ENCODE data around the gene BACE2. TPM values are rescaled to one million over a fixed set of nuclear protein-coding genes. Genes with fewer than 3 reads are reported as not detected.

BACE2 gene
- polyA plus RNA-seq, 2 of the 4 experiments (the other 2 are of a cell fraction), result 15.2 to 26.0 TPM

- no peak for DNase-seq (ENCODE audit: low read depth in 1 of 2, low spot score in 1 of 2)
- H3K9me3 ChIP-seq, result no peaks in the 10 kb centered on the region
- POLR2A ChIA-PET, result no interaction called here
- no peaks in the 10 kb centered on the region for H3K4me1 ChIP-seq
- no peak overlapping the region for H3K27ac ChIP-seq
- CTCF ChIA-PET, result no interaction called here
- H3K4me2 ChIP-seq, result no peak overlapping the region
- no peak for ATAC-seq
- H3K4me3 ChIP-seq, result no peak overlapping the region
- 91% methylated on average over 5 of the region's 5 CpGs for WGBS (ENCODE audit: missing lambda C conversion rate)
- TF ChIP-seq CEBPB (IDR thresholded peaks at IDR 0.05), result no peak
- no peak for TF ChIP-seq ATOH8 (CRISPR knock-in tag; IDR thresholded peaks at IDR 0.05; ENCODE audit: low read depth)
- no peak for TF ChIP-seq HOXB13 (CRISPR knock-in tag; IDR thresholded peaks at IDR 0.05; ENCODE audit: low read depth)
- TF ChIP-seq JUNB (IDR thresholded peaks at IDR 0.05), result no peak
- no peak for TF ChIP-seq TFCP2L1 (CRISPR knock-in tag; IDR thresholded peaks at IDR 0.05)
- TF ChIP-seq RAD21 (conservative IDR thresholded peaks at IDR 0.05 in 1 of 2, IDR thresholded peaks at IDR 0.05 in 1 of 2), result no peak
- TF ChIP-seq POLR2A (IDR thresholded peaks at IDR 0.05; ENCODE audit: low read length), result no peak
- no peak for TF ChIP-seq MAFK (IDR thresholded peaks at IDR 0.05; ENCODE audit: partially characterized antibody)
- no peak for TF ChIP-seq ESRRA (IDR thresholded peaks at IDR 0.05; ENCODE audit: borderline replicate concordance, low read length)
- no peak for FAIRE-seq
Observed at GRCh38 chr21:41228492-41228891, 60.5 kb downstream of the BACE2 start.

- Histone ChIP-seq H3K4me1 (no peaks in the 10 kb centered on the region), H3K4me2 (no peak overlapping the region), H3K4me3 (no peak overlapping the region), H3K27ac (no peak overlapping the region), H3K9me3 (no peaks in the 10 kb centered on the region)
- ChIA-PET CTCF (no interaction called here), POLR2A (no interaction called here)
- no peak for FAIRE-seq
- no peak for DNase-seq (ENCODE audit: low read depth in 1 of 2, low spot score in 1 of 2)
- 81% methylated on average over 7 of the region's 7 CpGs for WGBS (ENCODE audit: missing lambda C conversion rate)
- TF ChIP-seq RCOR1 (IDR thresholded peaks at IDR 0.05; ENCODE audit: low read depth, low read length), result no peak
- TF ChIP-seq, protein P1, sequence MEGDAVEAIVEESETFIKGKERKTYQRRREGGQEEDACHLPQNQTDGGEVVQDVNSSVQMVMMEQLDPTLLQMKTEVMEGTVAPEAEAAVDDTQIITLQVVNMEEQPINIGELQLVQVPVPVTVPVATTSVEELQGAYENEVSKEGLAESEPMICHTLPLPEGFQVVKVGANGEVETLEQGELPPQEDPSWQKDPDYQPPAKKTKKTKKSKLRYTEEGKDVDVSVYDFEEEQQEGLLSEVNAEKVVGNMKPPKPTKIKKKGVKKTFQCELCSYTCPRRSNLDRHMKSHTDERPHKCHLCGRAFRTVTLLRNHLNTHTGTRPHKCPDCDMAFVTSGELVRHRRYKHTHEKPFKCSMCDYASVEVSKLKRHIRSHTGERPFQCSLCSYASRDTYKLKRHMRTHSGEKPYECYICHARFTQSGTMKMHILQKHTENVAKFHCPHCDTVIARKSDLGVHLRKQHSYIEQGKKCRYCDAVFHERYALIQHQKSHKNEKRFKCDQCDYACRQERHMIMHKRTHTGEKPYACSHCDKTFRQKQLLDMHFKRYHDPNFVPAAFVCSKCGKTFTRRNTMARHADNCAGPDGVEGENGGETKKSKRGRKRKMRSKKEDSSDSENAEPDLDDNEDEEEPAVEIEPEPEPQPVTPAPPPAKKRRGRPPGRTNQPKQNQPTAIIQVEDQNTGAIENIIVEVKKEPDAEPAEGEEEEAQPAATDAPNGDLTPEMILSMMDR (IDR thresholded peaks at IDR 0.05), result no peak
- no peak for TF ChIP-seq SMC3 (IDR thresholded peaks at IDR 0.05)
- TF ChIP-seq CHD4 (IDR thresholded peaks at IDR 0.05; ENCODE audit: borderline replicate concordance), result no peak
- TF ChIP-seq USF2 (IDR thresholded peaks at IDR 0.05), result no peak
- TF ChIP-seq, protein P2, sequence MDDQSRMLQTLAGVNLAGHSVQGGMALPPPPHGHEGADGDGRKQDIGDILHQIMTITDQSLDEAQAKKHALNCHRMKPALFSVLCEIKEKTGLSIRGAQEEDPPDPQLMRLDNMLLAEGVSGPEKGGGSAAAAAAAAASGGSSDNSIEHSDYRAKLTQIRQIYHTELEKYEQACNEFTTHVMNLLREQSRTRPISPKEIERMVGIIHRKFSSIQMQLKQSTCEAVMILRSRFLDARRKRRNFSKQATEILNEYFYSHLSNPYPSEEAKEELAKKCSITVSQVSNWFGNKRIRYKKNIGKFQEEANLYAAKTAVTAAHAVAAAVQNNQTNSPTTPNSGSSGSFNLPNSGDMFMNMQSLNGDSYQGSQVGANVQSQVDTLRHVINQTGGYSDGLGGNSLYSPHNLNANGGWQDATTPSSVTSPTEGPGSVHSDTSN (IDR thresholded peaks at IDR 0.05), result no peak
- TF ChIP-seq NFE2L2 (conservative IDR thresholded peaks at IDR 0.05; ENCODE audit: low read length), result no peak
- TF ChIP-seq KDM5A (IDR thresholded peaks at IDR 0.05), result no peak
- TF ChIP-seq ATOH8 (CRISPR knock-in tag; IDR thresholded peaks at IDR 0.05; ENCODE audit: low read depth), result no peak
- no peak for TF ChIP-seq MAFK (IDR thresholded peaks at IDR 0.05; ENCODE audit: partially characterized antibody)
- no peak for TF ChIP-seq CBX2 (IDR thresholded peaks at IDR 0.05; ENCODE audit: borderline replicate concordance, low read depth)
- no peak for TF ChIP-seq FOXS1 (CRISPR knock-in tag; IDR thresholded peaks at IDR 0.05)
- no peak for TF ChIP-seq HDAC2 (IDR thresholded peaks at IDR 0.05)
- TF ChIP-seq KDM1A (IDR thresholded peaks at IDR 0.05; ENCODE audit: low read depth), result no peak
- no peak for TF ChIP-seq MYC (IDR thresholded peaks at IDR 0.05; ENCODE audit: borderline replicate concordance, low read length)
- TF ChIP-seq MAZ (IDR thresholded peaks at IDR 0.05; ENCODE audit: borderline replicate concordance, low read depth, low read length), result no peak
- TF ChIP-seq, protein P3, sequence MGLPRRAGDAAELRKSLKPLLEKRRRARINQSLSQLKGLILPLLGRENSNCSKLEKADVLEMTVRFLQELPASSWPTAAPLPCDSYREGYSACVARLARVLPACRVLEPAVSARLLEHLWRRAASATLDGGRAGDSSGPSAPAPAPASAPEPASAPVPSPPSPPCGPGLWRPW (IDR thresholded peaks at IDR 0.05), result no peak
- no peak for TF ChIP-seq FOSL2 (IDR thresholded peaks at IDR 0.05)
- no peak for TF ChIP-seq FOSL2 (CRISPR knock-in tag; IDR thresholded peaks at IDR 0.05)
- TF ChIP-seq ZFP36 (IDR thresholded peaks at IDR 0.05; ENCODE audit: borderline replicate concordance, partially characterized antibody), result no peak
- TF ChIP-seq, protein P4, sequence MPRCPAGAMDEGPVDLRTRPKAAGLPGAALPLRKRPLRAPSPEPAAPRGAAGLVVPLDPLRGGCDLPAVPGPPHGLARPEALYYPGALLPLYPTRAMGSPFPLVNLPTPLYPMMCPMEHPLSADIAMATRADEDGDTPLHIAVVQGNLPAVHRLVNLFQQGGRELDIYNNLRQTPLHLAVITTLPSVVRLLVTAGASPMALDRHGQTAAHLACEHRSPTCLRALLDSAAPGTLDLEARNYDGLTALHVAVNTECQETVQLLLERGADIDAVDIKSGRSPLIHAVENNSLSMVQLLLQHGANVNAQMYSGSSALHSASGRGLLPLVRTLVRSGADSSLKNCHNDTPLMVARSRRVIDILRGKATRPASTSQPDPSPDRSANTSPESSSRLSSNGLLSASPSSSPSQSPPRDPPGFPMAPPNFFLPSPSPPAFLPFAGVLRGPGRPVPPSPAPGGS (IDR thresholded peaks at IDR 0.05), result no peak
- no peak for ATAC-seq
Observed at GRCh38 chr21:41228958-41229357, 61.0 kb downstream of the BACE2 start.
